Glomerular endothelial cell (primary cell): ENCODE data around the gene EXD3. TPM values are rescaled to one million over a fixed set of nuclear protein-coding genes. Genes with fewer than 3 reads are reported as not detected.

Experiments used
- DNase-seq: peaks from one replicate; pipeline ENCODE4 v3.0.0-alpha.2; 2011; ENCODE audit warnings: low read depth, low spot score; ENCODE audit errors: extremely low read depth
- total RNA-seq: library from RNA; depleted of rRNA; stranded (reverse); fragments of >200 nt; gene quantifications from 2 replicates; pipeline ENCODE4 v1.2.3, GENCODE V29; 2015

The EXD3 gene
- total RNA-seq, 1 donor from 2014 or later, result 32.6 TPM

- no peak for DNase-seq
Measured at GRCh38 chr9:137449081-137449844, 26.3 kb upstream of the EXD3 start.

- DNase-seq, result no peak
Measured at GRCh38 chr9:137448602-137448962, 25.6 kb upstream of the EXD3 start.

GRCh38 chr9:137447722-137448601, 25.0 kb upstream of the EXD3 start:
- DNase-seq, result no peak

DNA sequence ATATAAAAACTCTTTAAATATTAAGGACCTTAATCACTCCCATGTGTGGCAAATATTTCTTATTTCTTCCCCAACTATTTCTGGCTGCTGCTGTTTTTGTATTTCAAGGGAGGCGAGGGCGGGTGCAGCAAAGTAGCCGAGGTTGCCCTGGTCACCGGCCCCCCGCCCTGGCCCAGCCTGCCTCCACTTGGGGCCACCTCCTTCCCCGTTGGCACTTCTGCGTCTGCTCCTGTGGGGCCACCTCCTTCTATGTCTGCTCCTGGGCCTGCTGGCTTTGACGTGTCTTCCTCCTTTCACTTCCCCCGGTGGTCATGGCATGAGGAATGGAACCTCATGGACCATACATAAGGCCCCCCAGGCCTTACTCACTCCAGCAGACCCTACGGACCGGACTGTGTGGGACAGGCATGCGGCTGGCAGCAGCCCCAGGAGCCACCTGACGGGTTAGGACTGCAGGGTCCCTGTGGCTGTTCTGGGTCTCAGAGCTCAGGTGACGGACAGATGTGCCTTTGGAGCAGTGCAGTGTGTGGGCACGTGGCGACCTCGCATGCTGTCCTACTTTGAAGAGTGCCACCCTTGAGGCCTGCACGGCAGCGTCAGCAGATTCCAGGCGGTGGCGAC, 24.0 kb upstream of the EXD3 start:
- no peak for DNase-seq

GRCh38 chr9:137445930-137446431, 23.0 kb upstream of the EXD3 start:
- no peak for DNase-seq

DNA sequence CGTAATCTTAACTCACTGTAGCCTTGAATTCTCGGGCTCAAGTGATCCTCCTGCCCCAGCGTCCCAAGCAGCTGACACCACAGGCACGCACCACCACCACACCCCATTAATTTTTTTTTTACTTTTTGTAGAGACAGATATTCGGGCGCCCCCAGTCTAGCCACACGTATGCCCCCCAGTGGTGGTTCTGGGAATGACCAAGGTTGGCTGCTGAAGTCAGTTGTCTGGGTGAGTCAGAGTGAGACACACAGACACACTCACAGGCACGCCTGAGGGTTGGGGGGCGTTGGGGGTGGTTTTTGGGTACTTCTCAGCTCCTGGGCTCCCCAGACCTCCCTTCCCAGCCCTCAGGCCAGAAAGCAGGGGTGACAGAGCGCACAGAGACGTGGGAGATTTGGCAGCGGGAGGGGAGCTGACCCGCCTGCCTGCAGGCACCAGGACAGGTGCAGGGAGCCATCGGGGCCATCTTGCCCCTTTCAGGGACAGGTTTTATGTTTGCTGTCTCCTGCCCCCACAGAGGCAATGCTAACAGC, 22.4 kb upstream of the EXD3 start:
- DNase-seq, result no peak

DNA sequence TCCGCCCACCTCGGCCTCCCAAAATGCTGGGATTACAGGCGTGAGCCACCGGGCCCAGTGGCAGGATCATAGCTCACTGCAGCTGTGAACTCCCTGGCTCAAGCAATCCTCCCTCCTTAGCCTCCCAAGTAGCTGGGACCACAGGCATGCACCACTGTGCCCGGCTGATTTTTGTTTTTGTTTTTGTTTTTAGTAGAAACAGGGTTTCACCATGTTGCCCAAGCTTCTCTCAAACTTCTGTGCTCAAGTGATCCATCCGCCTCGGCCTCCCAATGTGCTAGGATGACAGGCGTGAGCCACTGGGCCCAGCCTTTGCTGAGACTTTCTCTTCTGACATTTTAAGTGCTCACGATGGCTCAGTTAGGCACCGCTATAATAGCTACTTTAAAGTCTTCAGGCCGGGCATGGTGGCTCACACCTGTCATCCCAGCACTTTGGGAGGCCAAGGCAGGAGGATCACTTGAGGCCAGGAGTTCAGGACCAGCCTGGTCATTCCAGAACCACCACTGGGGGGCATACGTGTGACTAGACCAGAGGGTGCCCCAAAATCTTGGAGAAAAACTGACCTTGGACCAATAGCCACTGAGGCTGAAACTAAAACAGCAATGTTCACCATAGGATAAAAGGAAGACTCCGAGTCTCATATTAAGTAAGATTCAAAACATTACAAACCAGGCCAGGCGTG, 21.3 kb upstream of the EXD3 start:
- DNase-seq, result no peak

DNA sequence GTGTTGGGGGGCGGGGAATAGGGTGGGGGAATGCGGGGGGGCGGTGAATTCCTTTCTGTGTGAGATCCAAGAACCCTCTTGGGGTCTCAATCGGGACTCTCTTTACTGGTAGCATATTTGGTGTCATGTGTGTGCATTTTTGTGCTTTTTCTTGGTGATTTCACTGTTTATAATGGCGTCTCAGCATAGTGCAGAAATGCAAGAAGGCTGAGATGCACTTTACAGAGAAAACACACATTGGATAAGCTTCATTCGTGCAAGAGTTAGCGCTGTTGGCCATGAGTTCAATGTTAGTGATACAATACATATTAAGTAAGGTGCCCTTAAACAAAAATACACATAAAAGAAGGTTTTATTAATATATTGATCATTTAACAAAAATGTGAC, 19.0 kb upstream of the EXD3 start:
- no peak for DNase-seq

DNA sequence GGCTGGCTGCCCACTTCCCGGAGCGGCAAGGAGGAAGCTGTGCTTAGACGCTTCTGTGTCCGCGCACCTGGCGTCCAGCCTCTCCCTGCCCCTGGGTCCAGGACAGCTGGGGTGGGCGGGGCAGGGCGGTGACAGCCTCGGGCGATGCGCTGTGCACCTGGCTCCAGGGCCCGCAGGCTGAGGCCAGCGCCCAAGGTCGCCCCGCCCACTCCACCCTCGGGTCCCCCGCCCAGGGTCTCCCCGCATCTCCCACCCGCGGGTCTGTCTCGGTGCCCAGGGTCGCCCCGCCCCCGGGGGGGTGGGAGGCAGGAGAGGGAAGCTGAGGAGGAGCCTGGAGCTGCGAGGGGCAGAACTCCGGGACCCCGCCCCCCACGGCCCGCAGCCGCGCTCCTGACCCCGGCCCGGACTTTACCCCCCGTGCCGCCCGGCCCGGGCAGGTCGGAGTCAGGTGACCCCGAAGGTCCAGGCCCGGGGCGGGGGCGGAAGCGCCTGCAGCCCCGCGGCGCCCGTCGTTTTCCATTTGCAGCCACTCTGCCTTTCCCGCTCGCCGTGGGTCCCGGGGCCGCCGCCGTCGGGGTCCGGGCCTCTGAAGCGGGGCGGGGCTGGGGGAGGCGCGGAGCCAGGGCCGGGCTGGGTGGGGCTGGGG, 18.4 kb upstream of the EXD3 start, which contains the start of gene ENTPD8:
Gene ENTPD8 (minus strand): TSS at position 69 of the 646 bp plus-strand sequence. CDS start 3,072 bp downstream, outside the sequence.
- no peak for DNase-seq

DNA sequence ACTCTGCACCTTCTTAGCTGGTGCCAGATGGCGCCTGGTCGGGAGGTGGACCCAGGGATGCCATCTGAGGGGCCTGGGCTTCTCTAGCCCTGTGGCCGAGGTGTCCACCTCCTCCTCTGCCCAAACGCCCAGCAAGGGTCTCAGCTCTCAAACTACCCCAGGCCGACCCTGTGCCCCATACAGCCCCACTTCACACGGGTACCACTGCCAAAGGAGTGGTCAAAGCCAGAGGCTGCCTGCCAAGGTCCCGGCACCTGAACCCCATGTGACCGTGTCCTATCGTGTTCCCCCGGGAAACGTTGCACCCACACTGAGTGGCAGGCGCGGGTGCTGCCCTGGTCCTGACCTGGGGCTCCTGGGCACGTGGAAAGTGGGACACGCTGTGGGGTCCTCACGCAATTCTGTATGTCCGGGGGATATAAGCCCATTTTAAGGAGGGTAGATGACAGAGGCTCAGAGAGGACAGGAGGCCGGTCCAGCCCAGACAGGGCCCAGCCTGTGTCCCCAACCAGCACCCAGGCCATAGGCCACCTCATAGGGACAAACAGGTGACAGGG, 16.3 kb upstream of the EXD3 start:
- no peak for DNase-seq

GRCh38 chr9:137438591-137439157, 15.7 kb upstream of the EXD3 start:
- DNase-seq, result no peak

- DNase-seq, result no peak
Measured at GRCh38 chr9:137437691-137438590, 15.0 kb upstream of the EXD3 start.

DNA sequence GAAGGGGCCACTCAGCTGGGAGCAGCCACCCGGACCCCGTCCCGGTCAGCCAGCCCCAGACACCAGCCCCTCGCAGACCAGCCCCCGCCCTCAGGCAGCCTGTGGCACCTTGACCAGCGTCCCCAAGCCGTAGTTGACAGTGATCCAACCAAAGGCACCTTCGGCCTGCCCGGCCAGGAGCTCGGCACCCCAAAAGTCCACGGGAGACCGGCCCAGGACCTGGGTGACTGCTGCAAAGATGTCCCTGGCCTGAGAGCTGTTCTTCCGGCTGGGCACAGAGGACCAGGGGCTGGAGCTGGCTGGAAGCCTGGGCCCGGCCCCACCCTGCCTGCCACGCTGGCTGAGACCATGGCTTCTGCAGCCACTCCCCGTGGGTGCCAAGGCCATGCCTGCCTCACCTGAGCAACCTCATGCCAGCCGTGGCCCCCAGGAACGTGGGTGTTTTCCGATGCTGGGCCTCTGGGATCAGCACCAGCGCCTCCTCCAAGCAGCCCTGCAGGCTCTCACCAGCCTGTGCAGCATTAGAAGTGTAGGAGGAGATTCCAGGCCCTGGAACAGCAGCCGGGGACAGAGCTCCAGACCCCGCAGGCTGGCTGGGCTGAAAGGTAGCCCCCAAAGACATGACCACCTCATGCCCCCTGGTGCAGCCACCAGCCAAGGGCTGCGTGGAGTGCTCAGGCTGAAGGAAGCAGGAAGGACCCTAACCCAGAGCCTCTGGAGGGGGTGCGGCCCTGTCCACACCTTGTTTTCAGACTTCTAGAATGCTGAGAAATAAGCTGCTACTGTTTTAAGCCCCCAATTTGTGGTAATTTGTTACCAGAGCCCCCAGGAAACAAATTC, 14.0 kb upstream of the EXD3 start:
- no peak for DNase-seq

DNA sequence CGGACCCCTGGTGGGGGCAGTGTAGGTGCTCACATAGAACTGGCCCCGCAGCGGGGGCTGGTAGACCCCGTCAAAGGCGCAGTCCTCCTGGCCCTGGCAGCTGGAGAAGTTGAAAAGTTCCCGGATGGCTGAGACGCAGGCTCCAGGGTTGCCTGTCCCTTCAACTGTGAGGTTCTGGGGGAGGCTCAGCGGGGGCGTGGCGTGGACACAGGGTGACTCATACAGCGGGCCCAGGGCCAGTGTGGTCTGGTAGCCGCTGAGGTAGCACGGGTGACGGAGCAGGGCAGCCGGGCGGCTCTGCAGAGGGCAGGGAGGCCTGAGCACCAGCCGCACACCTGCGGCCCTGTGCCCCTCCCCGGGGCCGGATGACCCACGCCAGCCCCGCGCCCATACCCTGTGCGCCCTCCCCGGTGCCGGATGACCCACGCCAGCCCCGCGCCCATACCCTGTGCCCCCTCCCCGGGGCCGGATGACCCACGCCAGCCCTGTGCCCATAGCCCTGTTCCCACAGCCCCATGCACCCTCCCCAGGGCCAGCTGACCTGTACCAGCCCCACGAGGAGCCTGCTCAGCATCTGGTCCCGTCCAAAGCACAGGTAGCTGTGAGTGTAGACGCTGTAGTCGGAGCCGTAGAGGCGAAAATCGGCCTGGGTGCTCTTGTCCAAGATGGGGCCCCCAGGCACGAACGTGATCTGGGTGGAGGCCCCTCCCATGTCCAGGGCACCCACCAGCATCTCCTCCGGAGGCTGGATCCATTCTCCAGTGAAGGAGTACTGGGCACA, 13.2 kb upstream of the EXD3 start:
- no peak for DNase-seq

DNA sequence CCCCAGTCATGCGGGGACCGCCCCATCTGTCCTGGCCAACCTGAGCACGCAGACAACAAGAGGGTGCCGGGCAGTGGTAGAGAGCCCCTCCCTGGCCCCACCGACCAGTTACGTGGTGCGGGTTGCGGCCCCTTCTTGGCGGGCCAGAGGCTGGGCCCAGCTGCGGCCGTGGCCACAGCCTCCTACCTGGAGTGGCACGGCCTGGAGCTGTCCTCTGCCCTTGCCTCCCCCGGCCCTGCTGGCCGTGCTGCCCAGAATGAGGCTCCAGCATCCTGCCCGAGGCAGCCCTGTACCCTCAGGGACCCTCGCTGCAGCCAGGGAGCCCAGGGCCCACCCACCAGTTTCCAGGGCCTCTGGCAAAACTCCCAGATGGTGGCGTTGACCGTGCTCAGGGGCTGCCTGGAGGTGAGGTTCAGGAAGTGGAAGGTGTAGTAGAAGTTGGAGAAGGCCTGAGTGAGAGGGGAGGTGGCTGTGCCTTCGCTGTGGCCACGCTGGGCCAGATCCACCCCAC, 12.5 kb upstream of the EXD3 start:
- no peak for DNase-seq
